NCI-H2107 (cell line): ENCODE data around the gene COLEC12.

ENCODE experiments used
- DNase-seq: peaks from one replicate; lab custom pipeline; 2025; lab: John Stamatoyannopoulos, UW

Gene COLEC12

DNA sequence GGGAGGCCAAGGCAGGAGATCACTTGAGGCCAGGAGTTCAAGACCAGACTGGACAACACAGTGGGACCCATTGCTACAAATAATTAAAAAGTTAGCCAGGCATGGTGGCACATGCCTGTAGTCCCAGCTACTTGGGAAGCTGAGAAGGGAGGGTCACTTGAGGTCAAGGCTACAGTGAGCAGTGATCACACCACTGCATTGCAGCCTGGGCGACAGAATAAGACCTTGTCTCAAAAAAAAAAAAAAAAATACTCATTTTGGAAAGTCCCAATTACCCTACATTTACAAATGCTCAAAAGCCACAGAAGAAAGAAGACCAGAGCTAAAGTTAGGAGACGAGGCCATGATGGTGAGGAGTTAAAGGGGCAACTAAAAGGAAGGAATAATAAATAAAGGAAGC, 61.9 kb downstream of the COLEC12 start:
- DNase-seq = no peak

DNA sequence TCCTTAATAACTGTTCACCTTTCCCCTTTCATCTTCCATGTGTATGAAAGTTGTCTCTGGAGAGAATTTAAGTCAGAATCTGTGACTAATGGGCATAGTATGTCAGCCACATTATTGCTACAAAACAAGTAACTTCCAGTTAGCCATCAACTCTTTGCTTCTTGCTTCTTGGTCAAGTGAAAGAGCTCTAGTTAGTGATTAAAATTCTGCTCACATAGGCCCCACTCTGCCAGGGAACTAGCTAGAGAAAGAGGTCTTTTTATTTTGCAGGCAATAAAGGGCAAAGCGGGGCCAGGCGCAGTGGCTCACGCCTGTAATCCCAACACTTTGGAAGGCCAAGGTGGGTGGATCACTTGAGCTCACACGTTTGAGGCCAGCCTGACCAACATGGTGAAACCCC, 64.6 kb downstream of the COLEC12 start:
- DNase-seq = no peak

DNA sequence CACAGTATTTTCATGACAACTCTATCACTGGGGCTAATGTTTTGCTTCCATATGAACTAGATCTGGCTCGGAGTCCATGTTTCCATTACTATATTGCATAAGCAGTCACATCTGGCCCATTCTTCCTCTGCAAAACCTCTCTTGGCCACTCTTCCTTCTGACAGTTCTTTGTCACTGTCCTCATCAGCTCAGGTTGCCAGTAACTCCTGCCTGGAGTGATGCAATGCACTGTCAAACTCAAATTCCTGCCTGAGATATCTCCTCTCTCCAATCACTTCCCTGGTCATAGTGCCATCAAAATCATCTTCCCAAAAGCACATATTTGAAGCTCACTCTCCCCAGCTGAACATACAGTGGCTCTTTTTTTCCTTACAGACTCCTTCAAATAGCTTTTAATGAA, 66.1 kb downstream of the COLEC12 start:
- no peak for DNase-seq

DNA sequence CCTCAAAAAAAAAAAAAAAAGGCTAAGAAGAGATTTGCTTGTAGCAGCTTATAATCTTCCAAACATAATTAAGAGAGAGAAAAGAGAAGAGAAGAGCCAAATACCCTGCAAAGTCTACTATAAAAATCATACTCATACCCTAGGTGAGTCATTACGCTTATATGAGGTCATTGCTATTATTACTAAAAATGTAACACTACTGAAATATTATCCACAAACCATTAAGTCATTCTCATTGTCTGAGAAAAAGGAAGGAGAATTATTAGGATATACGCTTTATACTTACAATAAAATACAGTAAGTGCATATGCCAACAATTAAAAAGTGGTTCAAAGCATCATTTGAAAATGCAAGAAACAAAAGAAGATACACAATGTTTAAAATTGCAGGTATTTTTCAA, 66.5 kb downstream of the COLEC12 start:
- no peak for DNase-seq

DNA sequence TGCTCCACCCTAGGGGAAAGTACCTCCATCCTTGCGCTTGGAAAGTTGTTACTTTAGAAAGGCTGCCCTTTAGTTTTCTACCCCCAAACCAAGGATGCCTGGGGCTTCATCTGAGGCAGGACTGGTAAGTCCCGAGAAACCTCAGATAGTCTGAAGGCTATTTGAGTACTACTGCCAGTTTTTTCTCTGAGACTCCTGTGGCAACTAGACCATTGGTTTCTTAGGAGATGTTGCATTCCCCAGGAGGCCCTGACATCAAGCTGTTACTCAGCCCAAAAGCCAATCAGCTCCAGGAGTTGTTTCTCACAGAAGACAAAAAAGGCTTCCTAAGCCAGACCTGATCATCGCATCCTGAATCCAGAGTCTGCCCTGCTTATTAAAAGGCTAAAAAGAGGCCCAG, 67.2 kb downstream of the COLEC12 start:
- no peak for DNase-seq

DNA sequence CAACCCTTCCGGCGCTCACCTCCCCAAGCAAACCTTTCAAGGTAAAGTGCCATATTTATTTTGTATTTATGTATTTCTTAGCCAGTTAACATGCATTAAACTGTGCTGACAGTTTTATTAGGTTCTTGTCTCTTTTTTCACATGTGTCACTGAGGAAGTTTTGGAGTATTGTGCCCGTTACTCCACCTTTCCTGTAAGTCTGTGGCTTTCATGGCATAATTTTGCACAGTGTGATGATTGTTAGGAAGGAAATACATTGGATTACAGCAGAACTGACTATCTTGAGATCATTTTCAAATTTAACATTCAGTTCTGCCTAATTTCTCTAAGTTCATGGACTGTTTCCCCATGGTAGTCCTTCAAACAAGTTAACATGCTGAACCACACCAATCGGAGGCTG, 67.7 kb downstream of the COLEC12 start:
- DNase-seq = no peak

DNA sequence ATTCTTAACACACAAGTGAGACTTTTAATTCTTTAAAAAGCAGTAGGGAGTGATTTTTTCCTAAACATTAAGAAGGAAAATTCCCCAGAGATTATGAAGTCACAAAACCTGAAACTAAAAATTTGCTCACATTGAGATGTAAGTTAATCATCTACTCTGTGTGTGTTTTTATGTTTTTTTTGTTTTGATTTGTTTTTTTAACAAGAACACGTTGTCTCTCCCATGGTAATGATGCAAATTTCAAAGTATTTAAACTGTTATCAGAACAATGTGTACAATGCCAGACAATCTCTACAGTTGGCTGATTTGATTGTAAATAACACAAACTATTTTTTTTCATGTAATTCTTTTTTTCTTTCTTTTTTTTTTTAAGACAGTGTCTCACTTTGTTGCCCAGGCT, 71.5 kb downstream of the COLEC12 start:
- DNase-seq = no peak

DNA sequence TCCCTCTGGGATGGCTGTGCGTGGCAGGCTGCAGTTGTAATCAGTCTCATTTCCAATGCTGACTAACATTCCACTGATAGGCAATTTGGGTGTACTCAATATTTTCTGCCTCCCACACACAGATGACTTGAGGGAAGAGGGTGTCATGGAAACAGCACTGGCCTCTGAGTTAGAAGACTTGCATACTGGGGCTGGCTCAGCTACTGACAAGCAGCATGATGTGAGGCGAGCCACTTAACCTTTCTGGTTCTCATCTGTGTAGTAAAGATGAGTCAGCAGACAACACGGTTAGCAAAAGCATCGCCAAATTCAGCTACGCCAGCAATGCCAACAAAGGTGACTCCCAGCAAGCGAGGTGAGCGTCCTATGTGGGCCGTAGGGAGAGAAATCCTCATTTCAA, 73.5 kb downstream of the COLEC12 start:
- no peak for DNase-seq

DNA sequence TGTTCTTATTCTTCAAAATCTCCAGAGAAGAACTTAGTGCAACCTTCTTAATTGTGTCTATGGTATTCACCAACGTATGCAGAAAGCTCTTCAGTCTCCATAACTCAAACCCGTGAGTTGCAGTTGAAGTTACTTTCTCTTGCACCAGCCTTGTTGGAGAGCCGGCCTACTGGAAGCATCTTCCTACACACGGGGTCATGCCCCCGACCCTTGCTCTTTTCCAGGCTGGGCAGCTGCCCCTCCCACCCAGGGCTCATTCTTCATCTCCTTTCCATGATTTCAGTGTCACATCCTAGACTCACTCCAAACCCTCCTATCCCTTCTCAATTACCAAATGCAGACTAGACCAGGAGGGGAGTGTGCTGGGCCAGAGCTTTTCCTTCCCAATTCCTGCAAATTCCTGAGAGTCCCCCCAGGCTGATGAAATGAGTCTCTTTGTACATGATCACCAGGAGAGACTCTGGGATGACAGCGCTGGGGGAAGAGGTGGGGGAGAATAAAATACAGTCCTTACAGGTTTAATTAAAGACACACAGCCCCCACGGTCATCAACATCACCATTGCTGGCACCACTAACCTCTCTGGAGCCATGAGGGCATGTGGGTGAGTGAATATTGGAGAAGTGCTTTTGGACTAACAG, 75.3 kb downstream of the COLEC12 start:
- no peak for DNase-seq

DNA sequence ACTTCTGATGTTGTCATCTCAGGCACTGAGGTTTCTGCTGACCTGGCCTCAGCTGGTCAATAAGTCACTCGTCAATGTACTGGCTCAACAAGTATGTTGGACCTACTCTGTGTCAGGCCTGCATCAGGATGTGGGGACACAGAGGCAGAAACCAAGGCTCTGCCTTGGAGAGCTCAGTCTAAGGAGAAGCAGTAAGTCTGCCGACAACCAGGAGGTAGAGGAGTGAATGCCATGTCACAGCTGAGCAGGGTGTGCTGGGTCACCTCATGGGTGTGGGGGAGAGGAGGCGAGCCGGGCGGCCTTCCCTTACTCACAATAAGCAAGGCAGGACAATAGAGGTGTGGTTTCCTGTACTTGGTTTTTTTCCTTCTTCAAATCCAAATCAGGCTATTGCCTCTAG, 75.8 kb downstream of the COLEC12 start:
- DNase-seq = no peak

DNA sequence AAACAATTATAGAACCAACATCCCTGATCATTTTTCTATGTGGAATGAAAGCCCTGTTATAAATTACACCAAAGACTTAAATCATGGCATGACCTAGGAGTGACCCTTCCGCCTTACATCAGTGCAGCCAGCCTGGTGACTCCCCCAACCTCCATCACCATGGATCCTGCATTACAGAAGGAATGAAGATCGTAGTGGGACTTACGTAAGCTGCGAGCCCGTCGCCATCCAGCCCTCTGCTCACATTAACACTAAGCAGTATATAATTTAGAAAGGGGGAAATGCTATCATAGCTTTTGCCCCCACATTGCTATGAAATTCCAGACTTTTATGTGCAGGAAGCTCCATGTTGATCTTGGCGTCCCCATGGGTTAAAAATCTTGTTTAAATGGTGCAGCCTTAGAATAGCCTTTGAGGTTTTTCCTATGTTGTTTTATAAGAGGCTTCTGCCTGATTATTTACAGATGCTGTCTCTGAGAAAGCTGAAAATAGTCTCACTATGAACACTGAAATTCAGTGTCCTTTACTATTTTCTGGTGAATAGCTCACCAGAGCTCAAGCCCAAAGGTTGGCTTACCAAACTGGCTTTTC, 76.3 kb downstream of the COLEC12 start:
- no peak for DNase-seq

DNA sequence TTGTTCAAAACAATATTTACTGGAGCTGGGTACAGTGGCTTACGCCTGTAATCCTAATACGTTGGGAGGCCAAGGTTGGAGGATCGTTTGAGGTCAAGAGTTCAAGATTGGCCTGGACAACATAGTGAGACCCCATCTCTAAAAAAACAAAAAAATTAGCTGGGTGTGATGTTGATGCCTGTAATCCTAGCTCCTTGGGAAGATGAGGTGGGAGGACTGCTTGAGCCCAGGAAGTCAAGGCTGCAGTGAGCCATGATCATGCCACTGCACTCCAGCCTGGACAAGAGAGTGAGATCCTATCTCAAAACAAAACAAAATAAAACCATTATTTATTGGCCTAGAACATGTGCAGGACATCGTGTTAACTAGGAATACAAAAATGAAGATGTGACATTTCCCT, 77.5 kb downstream of the COLEC12 start:
- DNase-seq = no peak

DNA sequence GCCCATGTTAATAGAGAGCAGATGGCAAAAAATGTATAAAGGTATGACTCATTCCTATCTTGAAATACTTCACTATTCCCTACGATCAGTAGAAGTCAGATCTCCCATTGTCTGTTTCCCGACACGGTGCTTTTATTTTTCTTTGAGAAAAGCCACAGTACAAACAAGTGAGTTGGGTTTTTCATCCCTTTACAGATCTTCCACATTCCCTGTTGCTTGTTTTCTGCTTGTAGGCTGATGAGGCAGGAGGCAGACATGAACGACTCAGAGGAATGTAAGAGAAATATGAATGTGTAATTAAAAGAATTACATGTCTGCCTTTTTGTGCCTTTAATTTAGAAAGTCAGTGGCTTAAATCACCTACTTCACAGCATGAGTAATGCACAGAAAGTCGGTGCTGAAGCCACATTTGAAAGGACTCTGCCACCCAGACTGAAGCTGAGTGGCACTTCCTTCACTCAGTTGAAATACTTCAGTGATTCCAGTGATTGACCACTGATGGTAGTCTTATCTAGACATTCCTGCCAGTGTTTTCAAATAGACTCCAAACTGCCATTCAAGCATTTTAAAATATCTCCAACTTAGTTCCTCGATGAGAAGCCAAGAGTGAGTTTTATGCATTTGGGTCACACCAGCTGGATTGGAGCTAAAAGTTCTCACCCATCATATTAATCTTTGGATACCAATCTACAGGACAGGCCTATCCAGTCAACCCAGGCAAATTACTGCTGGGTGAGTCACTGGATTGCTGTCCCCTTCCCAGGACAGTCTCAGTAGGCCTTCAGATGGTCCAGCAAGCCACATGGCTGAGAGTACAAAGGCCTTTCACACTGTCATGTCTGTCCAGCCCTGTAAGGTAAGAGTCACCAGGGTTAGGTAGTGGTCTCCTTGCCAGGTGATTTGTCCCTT, 79.0 kb downstream of the COLEC12 start:
- DNase-seq = no peak

DNA sequence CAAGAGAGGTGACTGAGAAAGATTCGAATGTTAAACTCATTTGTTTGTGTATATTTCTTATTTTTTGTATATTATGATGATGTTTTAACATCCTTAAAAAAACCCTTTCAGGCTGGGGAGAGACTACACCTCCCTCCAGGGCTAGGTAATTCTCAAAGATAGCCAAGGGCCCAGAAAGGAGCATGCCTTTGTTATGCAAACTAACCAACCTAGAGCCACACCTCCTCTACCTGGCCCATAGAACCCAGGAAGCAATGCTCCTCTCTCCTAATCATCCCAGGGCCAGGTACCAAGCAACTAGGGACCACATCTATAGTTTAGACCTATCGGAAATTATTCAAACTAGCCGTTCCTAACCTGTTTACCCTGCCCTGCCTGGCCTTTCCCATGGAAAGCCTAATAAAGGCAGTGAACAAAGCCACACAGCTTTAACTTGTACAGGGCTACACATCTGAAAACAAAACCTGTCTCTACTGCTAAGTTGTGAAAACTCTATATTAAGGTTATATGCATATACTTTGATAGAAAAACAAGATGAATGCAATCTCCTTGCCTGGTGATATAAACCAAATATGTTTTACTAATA, 79.7 kb downstream of the COLEC12 start:
- DNase-seq = no peak

DNA sequence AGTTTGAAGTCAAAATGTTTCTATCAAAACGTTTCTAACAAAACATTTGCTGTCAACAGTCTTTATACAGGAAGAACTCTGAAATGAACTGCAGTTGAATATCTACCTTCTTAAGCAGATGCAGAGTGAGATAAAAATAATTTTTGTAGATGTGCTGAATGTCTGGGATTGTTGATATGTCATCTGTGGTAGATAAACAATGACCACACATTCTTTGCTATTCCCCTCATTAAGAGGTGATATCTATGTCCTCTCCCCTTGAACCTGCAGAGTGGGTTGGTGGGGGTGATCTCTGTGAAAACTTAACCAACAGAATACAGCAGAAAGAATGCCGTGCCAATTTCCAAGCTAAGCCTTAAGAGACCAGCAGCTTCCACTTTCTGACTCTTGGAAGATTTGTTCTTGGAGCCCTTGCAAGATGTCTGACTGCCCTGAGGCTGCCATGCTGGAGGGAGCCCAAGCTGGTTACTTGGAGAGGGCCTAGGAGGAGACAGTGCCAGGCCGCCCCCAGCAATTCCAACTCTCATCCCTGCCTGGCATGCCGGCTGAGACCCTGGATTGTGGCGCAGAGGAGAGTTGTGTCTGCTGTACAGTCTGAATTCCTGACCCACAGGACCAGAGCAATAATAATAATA, 80.8 kb downstream of the COLEC12 start:
- DNase-seq = no peak

DNA sequence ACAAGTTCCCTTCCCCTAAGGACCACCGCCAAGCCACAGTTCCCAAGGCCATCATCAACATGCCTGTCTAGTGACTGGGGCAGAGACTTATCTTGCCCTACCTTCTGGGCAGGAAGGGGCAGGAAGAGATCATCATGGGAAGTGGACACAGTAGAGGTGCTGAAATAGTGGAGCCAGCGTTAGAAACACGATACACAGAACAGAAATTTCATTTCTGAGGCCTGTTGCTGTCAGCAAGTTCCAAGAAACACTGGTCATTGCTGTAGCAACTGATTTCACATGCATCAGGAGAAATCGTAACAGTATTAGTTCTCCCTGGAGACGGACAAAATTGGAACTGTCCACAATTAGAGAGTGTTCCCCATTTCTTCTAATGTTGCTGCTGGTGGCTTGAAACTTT, 83.0 kb downstream of the COLEC12 start:
- no peak for DNase-seq

DNA sequence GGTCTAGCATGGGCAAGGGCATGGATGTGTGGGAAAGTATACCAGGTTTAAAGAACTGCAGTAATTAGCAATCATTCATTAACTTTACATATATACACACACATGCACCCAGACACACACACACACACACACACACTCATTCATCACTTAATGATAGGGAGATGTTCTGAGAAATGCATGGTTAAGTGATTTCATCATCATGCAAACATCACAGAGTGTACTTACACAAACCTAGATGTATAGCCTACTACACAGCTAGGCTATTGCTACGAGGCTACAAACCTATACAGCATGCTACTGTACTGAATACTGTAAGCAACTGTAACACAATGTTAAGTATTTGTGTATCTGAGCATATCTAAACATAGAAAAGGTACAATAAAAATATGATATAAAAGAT, 83.6 kb downstream of the COLEC12 start:
- no peak for DNase-seq

DNA sequence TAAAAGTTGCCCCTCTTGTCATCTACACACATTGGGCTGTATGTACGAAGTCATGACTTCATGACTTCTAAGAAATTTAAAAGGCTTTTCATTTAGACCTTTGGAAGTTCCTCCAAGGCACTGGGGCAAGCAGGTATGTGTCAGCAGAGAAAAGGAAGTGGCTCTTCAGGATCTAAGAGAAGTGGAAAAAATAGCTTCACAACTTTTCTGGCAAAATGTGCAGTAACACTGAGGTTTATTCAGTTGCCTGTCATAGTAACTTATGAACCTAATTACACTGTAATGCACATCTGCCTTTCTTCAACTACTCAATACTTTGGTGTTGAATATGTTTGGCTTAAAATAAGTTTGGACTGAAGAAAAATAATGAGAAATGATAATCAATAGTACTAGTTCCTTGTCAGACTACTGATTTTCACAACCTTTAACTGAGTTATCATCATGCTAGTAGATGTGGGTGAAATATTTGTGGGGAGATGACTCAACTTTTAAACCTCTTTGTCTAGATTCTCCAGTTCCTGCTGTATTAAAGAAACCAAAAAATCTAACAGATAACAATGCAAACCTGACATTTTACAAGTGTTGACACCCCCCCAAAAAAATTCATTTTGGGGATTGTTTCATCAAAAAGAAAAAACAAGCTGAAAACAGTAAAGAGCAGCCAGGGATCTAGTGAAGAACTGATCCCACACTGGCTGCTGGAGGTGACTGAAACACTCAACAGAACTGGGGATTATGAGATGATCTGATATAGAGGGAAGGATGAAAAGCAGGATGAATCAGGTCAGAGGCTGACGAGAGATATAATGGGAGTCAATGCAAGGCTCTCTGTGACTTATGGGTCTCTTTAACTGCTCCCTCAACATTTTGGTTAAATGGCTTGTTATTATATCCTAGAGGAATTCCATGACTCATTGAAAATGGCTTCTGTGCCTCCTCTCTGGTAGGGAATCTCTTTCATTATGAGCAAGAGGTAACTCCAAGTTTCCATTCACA, 84.6 kb downstream of the COLEC12 start:
- DNase-seq = no peak

DNA sequence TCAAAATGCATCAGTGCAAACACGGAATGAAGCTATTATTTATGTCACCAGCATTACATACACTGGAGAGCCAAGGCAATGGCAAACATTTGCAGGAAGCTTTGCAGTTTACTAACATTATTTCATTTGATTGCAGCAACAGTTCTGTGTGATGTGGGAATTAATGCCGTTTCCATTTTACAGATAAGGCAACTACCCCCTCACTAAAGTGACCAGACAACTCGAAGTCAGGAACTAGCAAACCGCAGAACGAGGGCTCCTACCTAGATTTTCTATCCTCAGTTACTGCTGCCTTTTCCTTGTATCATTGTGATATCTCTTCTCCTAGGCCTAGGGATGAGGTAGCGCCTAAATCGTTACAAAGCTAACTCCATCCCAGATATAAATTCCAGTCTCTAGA, 85.5 kb downstream of the COLEC12 start:
- DNase-seq = no peak

DNA sequence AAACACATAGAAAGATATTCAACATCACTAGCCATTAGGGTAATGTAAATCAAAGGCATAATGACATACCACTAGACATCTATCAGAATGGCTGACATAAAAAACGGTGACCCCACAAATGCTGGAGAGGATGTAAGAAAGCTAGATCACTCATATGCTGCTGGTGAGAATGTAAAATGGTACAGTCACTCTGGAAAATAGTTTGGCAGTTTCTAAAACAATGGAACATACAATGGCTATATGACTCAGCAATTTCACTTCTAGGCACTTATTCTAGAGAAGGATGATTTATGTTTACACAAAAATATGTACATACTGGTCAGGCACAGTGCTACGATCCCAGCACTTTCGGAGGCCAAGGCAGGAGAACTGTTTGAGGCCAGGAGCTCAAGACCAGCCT, 87.3 kb downstream of the COLEC12 start:
- no peak for DNase-seq

DNA sequence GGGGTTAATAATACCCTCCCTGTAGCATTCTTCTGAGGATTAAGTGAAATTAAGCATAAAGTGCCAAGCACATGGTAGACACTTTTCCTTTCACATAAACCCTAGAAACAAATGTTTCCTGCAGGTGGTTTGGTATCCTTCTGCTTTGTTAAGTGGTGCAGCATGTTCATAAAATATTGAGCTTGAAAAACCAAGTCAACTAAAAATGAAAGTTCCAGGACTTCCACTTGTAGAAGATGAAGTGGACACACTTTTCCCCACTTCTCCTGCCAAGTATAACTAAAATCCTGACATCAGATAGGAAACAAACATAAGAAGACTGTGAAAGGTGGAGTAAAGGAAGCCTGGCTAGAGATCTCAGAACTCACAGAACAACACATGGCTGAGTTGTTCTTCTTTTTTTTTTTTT, 90.5 kb downstream of the COLEC12 start:
- DNase-seq = no peak
